Left lung (tissue), 14 donors: ENCODE results near the gene FRMD4B. TPM values are rescaled to one million over a fixed set of nuclear protein-coding genes. Genes with fewer than 3 reads are reported as not detected.

Experiments
- ATAC-seq: fragments of 200-7000 bp; cut with Tn5 transposase; one replicate; pipeline ENCODE4 v1.9.1; 2020; ENCODE audit warnings: moderate library complexity
- DNase-seq, 4 donors: peaks; one replicate each; pipeline ENCODE4 v3.0.0-alpha.2; 2013 to 2020
- H3K27ac ChIP-seq, 2 donors: fragments of 200-600 bp; sonication (generic) in 1 of 2; one replicate each; pipeline versions ENCODE4 v1.5.0 to v1.8.0; 2020 to 2021
- H3K27me3 ChIP-seq, 2 donors: fragments of 200-600 bp; sonication (generic) in 1 of 2; one replicate each; pipeline versions ENCODE4 v1.5.0 to v1.8.0; 2020 to 2021
- H3K36me3 ChIP-seq, 2 donors: fragments of 200-600 bp; sonication (generic) in 1 of 2; one replicate each; pipeline versions ENCODE4 v1.5.0 to v1.8.0; 2020 to 2021
- H3K4me1 ChIP-seq, 2 donors: fragments of 200-600 bp; one replicate each; pipeline ENCODE4 v1.8.0; 2021
- H3K4me3 ChIP-seq, 2 donors: fragments of 200-600 bp; sonication (generic) in 1 of 2; one replicate each; pipeline versions ENCODE4 v1.5.0 to v1.8.0; 2020 to 2021; ENCODE audit warnings: mild to moderate bottlenecking in 1 of 2
- H3K9me3 ChIP-seq, 2 donors: fragments of 200-600 bp; sonication (generic) in 1 of 2; one replicate each; pipeline versions ENCODE4 v1.5.0 to v1.8.0; 2020 to 2021
- intact Hi-C, 2 donors: fragments of 100-400 bp; cut with DNase I; formaldehyde crosslinking; loops; one replicate each; pipeline versions ENCODE4 v1.11.2 to v1.14.2; 2022
- long read RNA-seq, 12 donors: library from polyadenylated mRNA in 2 of 12; unstranded in 2 of 12; transcript quantifications; one replicate each; pipeline ENCODE4 v2.0.0 and lab custom pipeline, GENCODE V29; 2019 to 2026
- polyA plus RNA-seq, 6 donors: library from polyadenylated mRNA; unstranded; fragments of 120-200 nt; gene quantifications; one replicate each; pipeline ENCODE4 v1.2.1, GENCODE V29; 2013; ENCODE audit not compliant: insufficient read length in 6 of 6
- total RNA-seq, 2 donors: library from RNA; stranded (reverse); fragmentation: NEBNext Ultra II Directional; extraction: Animal tissue kit (Norgen Biotek cat#: 25700); gene quantifications; one replicate each; pipeline ENCODE4 v1.2.1, GENCODE V29; 2021
- TF ChIP-seq, protein P1 (sequence below), 2 donors: fragments of 200-600 bp; sonication (generic) in 1 of 2; IDR thresholded peaks; one replicate each; pipeline versions ENCODE4 v1.5.0 to v1.8.0; 2021; ENCODE audit warnings: antibody characterized with exemption in 2 of 2
- donor health status: DM: no; HTN: yes; CAD: no.
- donor health status: DM: no; HTN: no; CAD: no.

FRMD4B gene
- total RNA-seq (10 to 100 TPM; 49.0 to 70.6 TPM), polyA plus RNA-seq (10 to 100 TPM; 67.4 to 78.7 (median 71.8) TPM)
- long read RNA-seq, donor 1, full-length matches to known transcripts, result 3 of 30 reads
- long read RNA-seq, donor 1, partial matches to known transcripts, result 27 of 30 reads
- long read RNA-seq, donor 1, other reads (novel, unspliced or antisense), result 0 of 30 reads
- long read RNA-seq, donor 2, full-length matches to known transcripts, result 2 of 19 reads
- long read RNA-seq, donor 2, partial matches to known transcripts, result 17 of 19 reads
- long read RNA-seq, donor 2, other reads (novel, unspliced or antisense), result 0 of 19 reads
- long read RNA-seq, donor 3, result 0 reads
- long read RNA-seq, donor 4, partial matches to known transcripts, result 12 of 35 reads
- long read RNA-seq, donor 4, other reads (novel, unspliced or antisense), result 19 of 35 reads
- long read RNA-seq, donor 5, partial matches to known transcripts, result 7 of 7 reads
- long read RNA-seq, donor 5, other reads (novel, unspliced or antisense), result 0 of 7 reads
- long read RNA-seq, donor 6, partial matches to known transcripts, result 0 of 2 reads
- long read RNA-seq, donor 6, other reads (novel, unspliced or antisense), result 0 of 2 reads
- long read RNA-seq, donor 7, full-length matches to known transcripts, result 1 of 1 reads
- long read RNA-seq, donor 7, partial matches to known transcripts, result 0 of 1 reads
- long read RNA-seq, donor 7, other reads (novel, unspliced or antisense), result 0 of 1 reads
- long read RNA-seq, donor 8, full-length matches to known transcripts, result 2 of 14 reads
- long read RNA-seq, donor 8, partial matches to known transcripts, result 12 of 14 reads
- long read RNA-seq, donor 8, other reads (novel, unspliced or antisense), result 0 of 14 reads
- long read RNA-seq, donor 9, result 0 reads
- long read RNA-seq, donor 10, partial matches to known transcripts, result 11 of 22 reads
- long read RNA-seq, donor 10, other reads (novel, unspliced or antisense), result 11 of 22 reads
- long read RNA-seq, donor 11, full-length matches to known transcripts, result 1 of 15 reads
- long read RNA-seq, donor 11, partial matches to known transcripts, result 14 of 15 reads
- long read RNA-seq, donor 11, other reads (novel, unspliced or antisense), result 0 of 15 reads
- long read RNA-seq, donor 12, partial matches to known transcripts, result 16 of 16 reads
- long read RNA-seq, donor 12, other reads (novel, unspliced or antisense), result 0 of 16 reads

DNA sequence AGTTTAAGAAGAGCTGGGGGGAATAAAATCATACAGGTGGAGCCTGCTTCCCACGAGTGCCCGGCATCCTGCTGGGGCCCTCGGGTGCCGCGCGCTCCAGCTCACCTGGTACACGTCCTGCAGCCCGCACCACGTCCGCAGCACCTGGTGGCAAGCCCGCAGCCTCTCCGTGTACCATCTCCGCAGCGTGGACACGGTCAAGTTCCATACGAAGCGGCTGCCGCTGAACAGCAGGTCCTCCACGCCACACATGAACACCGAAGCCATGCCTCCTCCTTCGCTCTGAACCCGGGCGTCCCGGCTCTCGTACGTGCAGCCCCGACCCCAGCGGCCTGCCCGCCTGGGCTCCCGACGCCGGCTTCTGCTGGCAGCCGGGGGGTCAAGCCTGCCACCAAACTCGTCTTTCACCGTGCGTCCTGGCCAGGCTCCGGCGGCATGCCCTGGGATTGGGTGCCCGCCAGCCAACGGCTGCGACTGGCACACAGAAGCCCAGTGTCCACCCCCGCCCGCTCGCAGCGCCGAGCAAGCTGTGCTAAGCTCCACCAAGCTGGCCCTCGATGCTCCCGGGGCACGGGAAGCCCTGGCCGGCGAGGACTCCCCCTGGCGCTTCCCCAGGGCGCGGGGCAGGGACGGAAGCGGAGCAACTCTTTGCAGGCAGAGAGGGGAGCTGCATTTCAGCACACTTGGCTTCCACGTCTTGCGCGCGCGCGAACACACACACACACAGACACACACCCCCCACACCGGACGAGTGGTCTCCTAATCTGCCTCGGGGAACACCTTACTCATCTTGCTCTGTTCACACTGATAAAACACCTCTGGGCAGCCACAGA lies at the start of gene FRMD4B:
Gene FRMD4B, minus strand, starts transcription at position 366 of the 833 bp plus-strand sequence. Its CDS starts 99 bp downstream, at position 267.
- H3K4me1 ChIP-seq, result peaks cover 5 to 49% of the 10 kb centered on the region in 2 donors
- TF ChIP-seq, protein P1, sequence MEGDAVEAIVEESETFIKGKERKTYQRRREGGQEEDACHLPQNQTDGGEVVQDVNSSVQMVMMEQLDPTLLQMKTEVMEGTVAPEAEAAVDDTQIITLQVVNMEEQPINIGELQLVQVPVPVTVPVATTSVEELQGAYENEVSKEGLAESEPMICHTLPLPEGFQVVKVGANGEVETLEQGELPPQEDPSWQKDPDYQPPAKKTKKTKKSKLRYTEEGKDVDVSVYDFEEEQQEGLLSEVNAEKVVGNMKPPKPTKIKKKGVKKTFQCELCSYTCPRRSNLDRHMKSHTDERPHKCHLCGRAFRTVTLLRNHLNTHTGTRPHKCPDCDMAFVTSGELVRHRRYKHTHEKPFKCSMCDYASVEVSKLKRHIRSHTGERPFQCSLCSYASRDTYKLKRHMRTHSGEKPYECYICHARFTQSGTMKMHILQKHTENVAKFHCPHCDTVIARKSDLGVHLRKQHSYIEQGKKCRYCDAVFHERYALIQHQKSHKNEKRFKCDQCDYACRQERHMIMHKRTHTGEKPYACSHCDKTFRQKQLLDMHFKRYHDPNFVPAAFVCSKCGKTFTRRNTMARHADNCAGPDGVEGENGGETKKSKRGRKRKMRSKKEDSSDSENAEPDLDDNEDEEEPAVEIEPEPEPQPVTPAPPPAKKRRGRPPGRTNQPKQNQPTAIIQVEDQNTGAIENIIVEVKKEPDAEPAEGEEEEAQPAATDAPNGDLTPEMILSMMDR (IDR thresholded peaks at IDR 0.05), result peak in 1 of 2 donors; percentile 41
- DNase-seq (peak in 3 of 4 donors; percentile 73 to 96 (median 85)), ATAC-seq (peak; percentile 89)
- peak within 1 kb of the TSS; percentile 74 to 79 for H3K27ac ChIP-seq
- no peaks in the 10 kb centered on the region for H3K9me3 ChIP-seq
- H3K4me3 ChIP-seq, result peak within 1 kb of the TSS; percentile 56 to 58
- H3K27me3 ChIP-seq, result peaks cover 0 to 14% of the 10 kb centered on the region in 2 donors
- intact Hi-C loops, result no loop called here
- H3K36me3 ChIP-seq, result no peaks in the 10 kb centered on the region

DNA sequence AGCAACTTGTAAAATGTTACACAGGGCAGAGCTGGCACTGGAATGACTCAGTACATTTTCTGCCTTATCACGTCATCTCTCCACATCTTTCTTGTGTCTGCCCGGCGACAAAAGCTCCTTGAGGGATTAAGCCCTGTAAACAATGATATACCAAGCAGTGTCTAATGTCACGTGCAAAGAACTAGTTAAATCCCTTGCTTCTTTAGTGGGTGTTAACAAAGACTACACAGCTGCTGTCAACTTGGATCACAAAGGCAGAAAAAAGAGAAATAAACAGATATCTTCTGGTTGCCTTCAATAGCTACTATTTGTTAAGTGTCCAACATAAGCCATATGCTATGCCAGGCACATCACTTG lies 48.1 kb upstream of the FRMD4B start:
- Histone ChIP-seq H3K9me3 (no peaks in the 10 kb centered on the region), H3K4me3 (no peak overlapping the region), H3K36me3 (no peaks in the 10 kb centered on the region), H3K27me3 (no peaks in the 10 kb centered on the region), H3K27ac (no peak overlapping the region), H3K4me1 (peaks cover 3 to 9% of the 10 kb centered on the region in 2 donors)
- TF ChIP-seq, protein P1 (IDR thresholded peaks at IDR 0.05), result no peak
- peak in 2 of 4 donors; percentile 74 to 75 for DNase-seq
- no peak for ATAC-seq
- intact Hi-C loops, result loop anchor here in 1 of 2 donors (10.0 kb wide), 1 partner anchor 241 kb away; no protein-coding TSS in a partner anchor

DNA sequence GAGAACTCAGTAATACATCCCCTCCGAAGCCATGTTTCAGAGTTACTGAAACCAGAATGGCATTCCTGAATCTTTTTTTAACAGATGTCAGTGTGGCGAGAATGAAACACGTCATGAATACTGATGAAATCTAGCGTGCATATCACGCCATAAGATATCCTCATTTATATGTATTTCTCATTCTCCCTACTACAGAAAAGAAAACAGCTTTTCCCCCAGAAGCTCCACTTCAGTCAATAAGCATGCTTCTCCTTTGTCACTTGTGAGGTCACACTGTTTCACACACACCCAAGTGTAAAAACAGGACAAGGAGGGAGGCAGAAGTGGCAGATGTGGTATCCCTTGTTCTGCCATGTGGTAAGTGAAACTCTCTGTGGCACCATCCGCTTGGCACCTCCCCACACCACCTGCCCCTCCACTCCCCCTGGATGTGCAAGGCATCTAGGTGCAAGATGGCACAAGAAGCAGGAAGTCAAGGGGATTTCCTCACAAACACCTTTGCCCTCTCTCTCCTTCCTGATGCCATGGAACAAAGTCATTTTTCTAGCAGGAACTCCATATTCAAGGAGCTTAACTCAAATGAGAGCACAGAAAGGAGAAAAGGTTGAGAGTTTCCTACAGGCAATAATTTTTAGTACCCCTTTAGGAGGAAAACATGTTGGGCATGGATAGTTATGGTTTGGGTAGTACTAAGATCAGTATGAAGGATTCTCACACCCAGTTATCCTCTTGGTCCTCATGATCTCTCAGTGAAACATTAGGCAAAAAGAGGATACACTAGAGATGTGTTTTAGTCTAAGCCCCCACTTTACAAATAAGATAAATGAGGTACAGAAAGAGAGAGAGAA lies 47.5 kb upstream of the FRMD4B start:
- peaks cover 3 to 9% of the 10 kb centered on the region in 2 donors for H3K4me1 ChIP-seq
- no peak for ATAC-seq

More for the DNA sequence above, 47.5 kb upstream of the FRMD4B start:
- H3K9me3 ChIP-seq, result no peaks in the 10 kb centered on the region
- no peaks in the 10 kb centered on the region for H3K27me3 ChIP-seq
- DNase-seq, result no peak
- TF ChIP-seq, protein P1 (IDR thresholded peaks at IDR 0.05), result no peak
- no peak overlapping the region for H3K4me3 ChIP-seq
- H3K27ac ChIP-seq, result no peak overlapping the region
- H3K36me3 ChIP-seq, result no peaks in the 10 kb centered on the region
- intact Hi-C loops, result loop anchor here in 1 of 2 donors (10.0 kb wide), 1 partner anchor 241 kb away; no protein-coding TSS in a partner anchor
